WI38 (cell line): ENCODE results near the gene ITGB1BP1.

Experiments
- H3K4me3 ChIP-seq: 2 replicates; pipeline ENCODE4 v1.5.1; 2011; ENCODE audit warnings: low read depth, mild to moderate bottlenecking, control low read depth, low read length
- TF ChIP-seq, protein P1 (sequence below): IDR thresholded peaks from 2 replicates; pipeline ENCODE4 v1.5.1; 2012; ENCODE audit warnings: low read depth, mild to moderate bottlenecking, control low read depth, low read length

The ITGB1BP1 gene

DNA sequence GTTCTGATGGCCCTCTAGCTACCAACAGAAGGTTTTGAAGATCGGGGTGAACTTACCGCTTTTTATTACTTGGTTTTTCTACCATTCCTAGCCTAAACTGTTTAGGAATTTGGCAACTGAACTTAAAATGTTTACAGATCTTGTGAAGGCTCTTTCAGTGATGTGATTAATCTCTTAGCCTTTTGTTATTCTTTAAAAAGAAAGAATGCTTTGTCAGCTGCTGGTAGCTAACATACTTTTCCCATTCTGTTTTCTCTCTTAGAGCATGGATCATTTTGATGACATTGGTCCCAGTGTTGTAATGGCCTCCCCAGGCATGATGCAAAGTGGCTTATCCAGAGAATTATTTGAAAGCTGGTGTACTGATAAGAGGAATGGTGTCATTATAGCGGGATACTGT is 18.2 kb upstream of the ITGB1BP1 start:
- TF ChIP-seq, protein P1, sequence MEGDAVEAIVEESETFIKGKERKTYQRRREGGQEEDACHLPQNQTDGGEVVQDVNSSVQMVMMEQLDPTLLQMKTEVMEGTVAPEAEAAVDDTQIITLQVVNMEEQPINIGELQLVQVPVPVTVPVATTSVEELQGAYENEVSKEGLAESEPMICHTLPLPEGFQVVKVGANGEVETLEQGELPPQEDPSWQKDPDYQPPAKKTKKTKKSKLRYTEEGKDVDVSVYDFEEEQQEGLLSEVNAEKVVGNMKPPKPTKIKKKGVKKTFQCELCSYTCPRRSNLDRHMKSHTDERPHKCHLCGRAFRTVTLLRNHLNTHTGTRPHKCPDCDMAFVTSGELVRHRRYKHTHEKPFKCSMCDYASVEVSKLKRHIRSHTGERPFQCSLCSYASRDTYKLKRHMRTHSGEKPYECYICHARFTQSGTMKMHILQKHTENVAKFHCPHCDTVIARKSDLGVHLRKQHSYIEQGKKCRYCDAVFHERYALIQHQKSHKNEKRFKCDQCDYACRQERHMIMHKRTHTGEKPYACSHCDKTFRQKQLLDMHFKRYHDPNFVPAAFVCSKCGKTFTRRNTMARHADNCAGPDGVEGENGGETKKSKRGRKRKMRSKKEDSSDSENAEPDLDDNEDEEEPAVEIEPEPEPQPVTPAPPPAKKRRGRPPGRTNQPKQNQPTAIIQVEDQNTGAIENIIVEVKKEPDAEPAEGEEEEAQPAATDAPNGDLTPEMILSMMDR = no peak
- H3K4me3 ChIP-seq = no peak overlapping the region

DNA sequence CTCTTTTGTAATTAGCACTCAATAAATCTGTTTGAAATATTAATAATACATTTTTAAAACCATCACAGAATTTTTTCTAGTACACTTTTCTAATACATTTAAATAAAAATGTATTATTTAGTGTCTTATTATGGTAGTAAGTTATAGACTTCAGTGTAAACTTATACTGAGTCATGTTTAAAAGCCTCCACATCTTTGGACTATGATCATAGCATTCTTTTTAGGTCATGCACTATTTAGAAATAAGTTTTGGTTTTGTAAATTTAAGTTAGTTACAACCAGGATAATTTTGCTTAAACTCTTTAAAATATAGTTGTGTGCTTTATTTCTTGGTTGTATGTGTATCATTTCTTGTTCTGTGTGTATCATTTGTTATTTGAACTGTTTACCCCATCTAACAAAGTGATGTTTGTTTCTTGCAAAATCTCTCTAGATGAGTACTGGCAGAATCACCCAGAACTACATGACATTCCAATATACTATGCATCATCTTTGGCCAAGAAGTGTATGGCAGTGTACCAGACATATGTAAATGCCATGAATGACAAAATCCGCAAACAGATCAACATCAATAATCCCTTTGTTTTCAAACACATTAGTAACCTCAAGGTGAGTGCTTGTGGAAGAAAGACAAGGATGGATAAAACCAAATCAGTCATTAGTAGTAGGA is 16.9 kb upstream of the ITGB1BP1 start:
- H3K4me3 ChIP-seq = no peak overlapping the region
- TF ChIP-seq, protein P1 = no peak

DNA sequence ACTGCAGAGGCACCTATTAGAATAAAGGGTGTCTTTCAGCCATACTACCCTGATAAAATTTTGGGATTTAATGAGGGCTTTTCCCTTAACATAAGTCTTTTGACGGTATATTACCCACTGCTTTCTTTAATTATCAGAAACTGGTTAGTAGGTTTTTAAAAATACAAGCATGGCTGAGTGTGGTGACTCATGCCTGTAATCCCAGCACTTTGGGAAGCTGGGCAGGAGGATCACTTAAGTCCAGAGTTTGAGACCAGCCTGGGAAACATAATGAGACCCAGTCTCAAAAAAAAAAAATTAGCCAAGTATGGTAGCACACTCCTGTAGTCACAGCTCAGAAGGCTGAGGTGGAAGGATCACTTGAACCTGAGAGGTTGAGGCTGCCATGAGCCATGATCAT is 16.2 kb upstream of the ITGB1BP1 start:
- no peak overlapping the region for H3K4me3 ChIP-seq
- TF ChIP-seq, protein P1 = no peak

DNA sequence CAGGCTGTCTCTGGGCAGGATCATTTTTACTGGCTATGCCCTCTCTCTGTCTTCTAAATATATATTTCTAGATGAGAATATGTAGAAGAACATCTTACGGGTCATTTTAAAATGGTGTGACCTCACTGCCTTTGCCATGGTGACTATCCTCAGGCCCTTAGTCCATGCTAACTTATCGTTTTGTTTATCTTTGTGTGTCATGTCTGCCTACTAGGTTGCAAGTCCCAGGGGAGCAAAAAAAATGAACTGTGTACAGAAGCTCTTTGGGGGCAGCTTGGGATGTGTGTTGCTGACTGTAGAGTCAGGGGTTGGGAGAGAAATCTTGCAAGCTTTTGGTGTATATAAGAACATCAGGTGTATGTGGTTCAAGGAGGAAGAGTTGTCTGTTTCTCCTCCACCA is 11.2 kb upstream of the ITGB1BP1 start:
- no peak overlapping the region for H3K4me3 ChIP-seq
- TF ChIP-seq, protein P1 = no peak

DNA sequence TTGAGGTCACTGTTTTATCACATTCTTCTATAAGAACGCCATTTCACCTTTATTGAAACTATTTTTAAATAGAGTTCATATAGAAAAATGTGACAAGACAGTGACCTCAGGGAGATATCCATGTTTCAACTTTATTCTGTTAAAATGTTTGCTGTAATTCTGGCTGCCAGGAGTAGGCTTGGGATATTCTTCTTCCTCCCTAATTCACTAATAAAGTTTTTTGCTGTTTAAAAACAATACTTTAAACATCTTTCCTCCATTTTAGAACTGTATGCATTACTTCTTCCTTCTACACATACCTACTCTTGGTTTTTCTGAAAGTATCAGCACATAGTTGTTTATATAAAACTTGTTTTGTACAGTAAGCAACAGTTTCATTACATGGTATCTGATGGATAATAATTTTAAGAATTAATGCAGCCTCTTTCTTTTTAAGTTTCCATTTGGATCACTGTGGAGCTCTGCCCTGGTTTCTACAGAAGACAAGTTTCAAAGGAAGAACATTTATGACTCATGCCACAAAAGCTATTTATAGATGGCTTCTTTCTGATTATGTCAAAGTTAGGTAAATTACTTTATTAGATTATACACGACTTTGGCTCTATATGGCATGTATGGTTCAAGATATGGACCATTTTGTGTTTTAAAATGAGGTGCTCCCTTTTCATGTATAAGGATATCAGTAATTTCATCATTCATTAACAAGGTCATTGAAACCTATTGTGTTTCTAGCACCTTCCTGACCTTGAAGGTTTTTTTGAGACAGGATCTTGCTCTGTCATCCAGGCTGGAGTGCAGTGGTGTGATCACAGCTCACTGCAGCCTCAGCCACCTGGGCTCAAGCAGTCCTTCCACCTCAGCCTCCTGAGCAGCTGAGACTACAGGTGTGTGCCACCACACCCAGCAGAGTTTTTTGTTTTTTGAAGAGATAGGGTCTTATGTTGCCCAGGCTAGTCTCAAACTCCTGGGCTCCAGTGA is 7.3 kb upstream of the ITGB1BP1 start:
- TF ChIP-seq, protein P1 = no peak
- no peak overlapping the region for H3K4me3 ChIP-seq

DNA sequence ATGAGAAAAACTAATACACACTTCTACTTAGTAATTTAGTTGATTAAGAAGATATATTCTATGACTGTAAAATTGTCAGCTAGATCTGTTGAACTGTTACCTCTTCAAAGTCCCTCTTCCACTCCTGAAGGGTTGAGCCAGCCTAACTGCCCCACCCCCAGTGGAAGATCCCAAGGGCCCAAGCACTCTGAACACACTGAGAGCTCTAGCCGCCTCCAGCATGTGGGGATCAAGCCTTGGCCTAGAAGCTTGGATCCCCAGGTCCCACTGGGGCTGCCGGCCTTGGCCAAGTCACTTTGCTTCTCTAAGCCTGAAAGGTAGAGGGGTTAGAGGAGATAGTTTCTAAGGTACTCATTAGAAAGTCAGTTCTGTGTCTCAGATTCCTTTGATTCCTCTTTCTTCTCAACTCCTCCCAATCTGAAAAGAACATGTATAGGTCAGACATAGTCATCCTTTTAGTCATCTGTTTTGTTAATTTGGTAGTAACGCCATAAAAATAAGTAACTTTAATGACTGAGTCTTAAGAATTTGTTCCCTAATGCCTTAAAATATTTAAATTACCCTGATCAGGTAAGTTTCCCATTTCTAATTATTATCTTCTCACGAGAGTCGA is 5.7 kb upstream of the ITGB1BP1 start:
- TF ChIP-seq, protein P1 = no peak
- no peak overlapping the region for H3K4me3 ChIP-seq
